HepG2 (cell line): ENCODE measurements around the gene AHCY. TPM values are rescaled to one million over a fixed set of nuclear protein-coding genes. Genes with fewer than 3 reads are reported as not detected.

Experiments
- BRD4 ChIP-seq: sonication (generic); formaldehyde crosslinking; IDR thresholded peaks from 2 replicates; pipeline ENCODE4 v1.4.0; 2020; ENCODE audit warnings: missing genetic modification reagents
- KDM5A ChIP-seq: fragments of 200-600 bp; sonication (generic); IDR thresholded peaks from 2 replicates; pipeline ENCODE4 v1.7.0; 2018; ENCODE audit warnings: antibody characterized with exemption, mild to moderate bottlenecking, low read length, borderline replicate concordance
- MNT ChIP-seq: fragments of 450-650 bp; IDR thresholded peaks from 2 replicates; pipeline ENCODE4 v1.6.1; 2016
- MXD1 ChIP-seq: sonication (generic); formaldehyde crosslinking; IDR thresholded peaks from 2 replicates; pipeline ENCODE4 v1.4.0; 2020; ENCODE audit warnings: mild to moderate bottlenecking, missing genetic modification reagents
- MYPOP ChIP-seq: sonication (generic); formaldehyde crosslinking; IDR thresholded peaks from 2 replicates; pipeline ENCODE4 v1.8.1; 2023; ENCODE audit warnings: mild to moderate bottlenecking, moderate library complexity, missing genetic modification reagents
- MZF1 ChIP-seq: sonication (generic); formaldehyde crosslinking; IDR thresholded peaks from 2 replicates; pipeline ENCODE4 v1.8.1; 2023; ENCODE audit warnings: mild to moderate bottlenecking, missing genetic modification reagents, borderline replicate concordance
- RBM39 ChIP-seq: fragments of 200-400 bp; formaldehyde crosslinking; IDR thresholded peaks from one replicate; pipeline ENCODE4 v1.6.1; 2018; ENCODE audit warnings: antibody characterized with exemption, mild to moderate bottlenecking, low read depth, low read length; ENCODE audit not compliant: poor library complexity, severe bottlenecking
- SCMH1 ChIP-seq: sonication (generic); formaldehyde crosslinking; IDR thresholded peaks from 2 replicates; pipeline ENCODE4 v1.9.0; 2021; ENCODE audit warnings: missing genetic modification reagents, mild to moderate bottlenecking, borderline replicate concordance
- SPEN ChIP-seq: sonication (generic); formaldehyde crosslinking; IDR thresholded peaks from 2 replicates; pipeline ENCODE4 v1.5.1; 2020; ENCODE audit warnings: low read depth, mild to moderate bottlenecking, missing genetic modification reagents
- ZBTB26 ChIP-seq: IDR thresholded peaks from 2 replicates; pipeline ENCODE4 v1.6.1; 2016; ENCODE audit warnings: missing compliant biosample characterization, missing genetic modification reagents, borderline replicate concordance
- ZHX1 ChIP-seq: sonication (generic); formaldehyde crosslinking; IDR thresholded peaks from 2 replicates; pipeline ENCODE4 v1.8.1; 2022; ENCODE audit warnings: low read depth, mild to moderate bottlenecking, missing genetic modification reagents
- ZNF121 ChIP-seq: sonication (generic); formaldehyde crosslinking; IDR thresholded peaks from 2 replicates; pipeline ENCODE4 v1.5.0; 2020; ENCODE audit warnings: mild to moderate bottlenecking, missing genetic modification reagents
- ZNF251 ChIP-seq: sonication (generic); formaldehyde crosslinking; IDR thresholded peaks from 2 replicates; pipeline ENCODE4 v1.9.0; 2021; ENCODE audit warnings: mild to moderate bottlenecking, missing genetic modification reagents
- ZNF687 ChIP-seq: sonication (generic); formaldehyde crosslinking; IDR thresholded peaks from 2 replicates; pipeline ENCODE4 v1.5.1; 2020; ENCODE audit warnings: mild to moderate bottlenecking, missing genetic modification reagents, moderate library complexity
- ZNF713 ChIP-seq: sonication (generic); formaldehyde crosslinking; IDR thresholded peaks from 2 replicates; pipeline ENCODE4 v1.4.0; 2020; ENCODE audit warnings: mild to moderate bottlenecking, missing genetic modification reagents
- ZNF788 ChIP-seq: sonication (generic); formaldehyde crosslinking; IDR thresholded peaks from 2 replicates; pipeline ENCODE4 v1.5.0; 2020; ENCODE audit warnings: mild to moderate bottlenecking, missing genetic modification reagents, borderline replicate concordance
- ZSCAN30 ChIP-seq: sonication (generic); formaldehyde crosslinking; IDR thresholded peaks from 2 replicates; pipeline ENCODE4 v1.5.0; 2020; ENCODE audit warnings: mild to moderate bottlenecking, missing genetic modification reagents
- polyA plus RNA-seq, 8 experiments: library from polyadenylated mRNA; depleted of rRNA in 3 of 8; stranded (reverse) in 7 of 8; unstranded in 1 of 8; fragments of >200 nt; fragmentation: Illumina TruSeq in 4 of 8; extraction: Trizol in 4 of 8; gene quantifications; 2 replicates each; pipeline versions ENCODE4 v1.2.1 to v1.2.3, GENCODE V29; 2011 to 2016; ENCODE audit warnings: low read depth in 4 of 8, missing spikeins in 1 of 8, mixed read lengths in 1 of 8; ENCODE audit not compliant: insufficient read depth in 1 of 8
- total RNA-seq, 5 experiments: library from RNA; depleted of rRNA; stranded (reverse); fragments of >200 nt; fragmentation: Illumina TruSeq; extraction: Trizol; gene quantifications; 2 replicates each; pipeline ENCODE4 v1.2.3, GENCODE V29; 2016; ENCODE audit warnings: low read depth in 1 of 5

The AHCY gene
- total and polyA plus RNA-seq, 2 of the 13 experiments (the other 11 are each of a cell fraction or from before 2014, with no cell fraction given) = 407 to 419 TPM

GRCh38 chr20:34262488-34263288 lies 40.5 kb downstream of the AHCY start (continued):
- TF ChIP-seq ZNF687 (CRISPR knock-in tag) (peak; percentile 57; the same call in 1 of the 2 replicates), MXD1 (CRISPR knock-in tag) (no peak), ZNF121 (CRISPR knock-in tag) (no peak), ZNF251 (CRISPR knock-in tag) (no peak), ZHX1 (CRISPR knock-in tag) (no peak), KDM5A (no peak), MNT (no peak), MZF1 (CRISPR knock-in tag) (no peak), ZNF788 (CRISPR knock-in tag) (no peak), SPEN (CRISPR knock-in tag) (peak; percentile 23; the same call in 1 of the 2 replicates), RBM39 (no peak), SCMH1 (no peak), ZNF713 (no peak), ZBTB26 (peak; percentile 21; the same call in 1 of the 2 replicates), MYPOP (no peak), ZSCAN30 (CRISPR knock-in tag) (no peak), BRD4 (CRISPR knock-in tag) (no peak)
